Measurements from ENCODE around the gene CCDC89.

DNA sequence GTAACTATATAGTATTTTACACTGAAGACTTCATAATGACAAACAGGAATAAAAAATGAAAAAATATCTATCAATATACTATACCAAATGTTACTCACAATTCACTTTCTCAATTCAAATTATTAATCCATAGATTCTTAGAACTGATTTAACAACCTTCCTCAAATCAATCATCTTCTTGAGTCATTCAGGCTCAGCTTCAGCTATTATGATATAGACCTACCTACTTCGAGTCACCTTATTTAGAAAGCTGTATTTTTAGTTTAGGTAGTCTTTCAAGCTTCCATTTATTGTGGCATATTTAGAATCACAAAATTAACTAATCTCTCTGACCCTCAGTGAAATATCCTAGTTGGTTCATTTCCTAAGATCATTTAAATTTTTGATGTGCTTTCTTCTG is 29.2 kb downstream of the CCDC89 start:
- TF ChIP-seq POLR2AphosphoS5 (IDR thresholded peaks at IDR 0.05; ENCODE audit: insufficient read depth, low read depth, low read length) (no peak), MYC (IDR thresholded peaks at IDR 0.05; ENCODE audit: low read depth, low read length) (no peak), POLR2A (IDR thresholded peaks at IDR 0.05; ENCODE audit: low read depth, low read length) (no peak), EZH2 (IDR thresholded peaks at IDR 0.05; ENCODE audit: borderline replicate concordance, low read depth, low read length, severe bottlenecking) (no peak), GATA2 (IDR thresholded peaks at IDR 0.05; ENCODE audit: insufficient read depth, insufficient read length, low read depth, low read length) (no peak)
- TF ChIP-seq, protein P1, sequence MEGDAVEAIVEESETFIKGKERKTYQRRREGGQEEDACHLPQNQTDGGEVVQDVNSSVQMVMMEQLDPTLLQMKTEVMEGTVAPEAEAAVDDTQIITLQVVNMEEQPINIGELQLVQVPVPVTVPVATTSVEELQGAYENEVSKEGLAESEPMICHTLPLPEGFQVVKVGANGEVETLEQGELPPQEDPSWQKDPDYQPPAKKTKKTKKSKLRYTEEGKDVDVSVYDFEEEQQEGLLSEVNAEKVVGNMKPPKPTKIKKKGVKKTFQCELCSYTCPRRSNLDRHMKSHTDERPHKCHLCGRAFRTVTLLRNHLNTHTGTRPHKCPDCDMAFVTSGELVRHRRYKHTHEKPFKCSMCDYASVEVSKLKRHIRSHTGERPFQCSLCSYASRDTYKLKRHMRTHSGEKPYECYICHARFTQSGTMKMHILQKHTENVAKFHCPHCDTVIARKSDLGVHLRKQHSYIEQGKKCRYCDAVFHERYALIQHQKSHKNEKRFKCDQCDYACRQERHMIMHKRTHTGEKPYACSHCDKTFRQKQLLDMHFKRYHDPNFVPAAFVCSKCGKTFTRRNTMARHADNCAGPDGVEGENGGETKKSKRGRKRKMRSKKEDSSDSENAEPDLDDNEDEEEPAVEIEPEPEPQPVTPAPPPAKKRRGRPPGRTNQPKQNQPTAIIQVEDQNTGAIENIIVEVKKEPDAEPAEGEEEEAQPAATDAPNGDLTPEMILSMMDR (IDR thresholded peaks at IDR 0.05; ENCODE audit: extremely low read depth in 1 of 2, insufficient read depth in 1 of 2, low read depth in 1 of 2, low read length in 2 of 2): no peak
- TF ChIP-seq, protein P2, sequence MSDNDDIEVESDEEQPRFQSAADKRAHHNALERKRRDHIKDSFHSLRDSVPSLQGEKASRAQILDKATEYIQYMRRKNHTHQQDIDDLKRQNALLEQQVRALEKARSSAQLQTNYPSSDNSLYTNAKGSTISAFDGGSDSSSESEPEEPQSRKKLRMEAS (IDR thresholded peaks at IDR 0.05; ENCODE audit: insufficient read depth, insufficient read length): no peak

Data from endothelial cell of umbilical vein (primary cell).